Urothelium cell line (cell line): ENCODE measurements around the gene LMX1A.

ENCODE experiments used
- DNase-seq: peaks from one replicate; pipeline ENCODE4 v3.0.0; 2011; ENCODE audit warnings: low spot score, mixed read lengths
- FAIRE-seq: peaks from 2 replicates; lab custom pipeline; 2011; peaks lifted over from hg19 to GRCh38; lab: Jason Lieb, UNC

LMX1A gene

DNA sequence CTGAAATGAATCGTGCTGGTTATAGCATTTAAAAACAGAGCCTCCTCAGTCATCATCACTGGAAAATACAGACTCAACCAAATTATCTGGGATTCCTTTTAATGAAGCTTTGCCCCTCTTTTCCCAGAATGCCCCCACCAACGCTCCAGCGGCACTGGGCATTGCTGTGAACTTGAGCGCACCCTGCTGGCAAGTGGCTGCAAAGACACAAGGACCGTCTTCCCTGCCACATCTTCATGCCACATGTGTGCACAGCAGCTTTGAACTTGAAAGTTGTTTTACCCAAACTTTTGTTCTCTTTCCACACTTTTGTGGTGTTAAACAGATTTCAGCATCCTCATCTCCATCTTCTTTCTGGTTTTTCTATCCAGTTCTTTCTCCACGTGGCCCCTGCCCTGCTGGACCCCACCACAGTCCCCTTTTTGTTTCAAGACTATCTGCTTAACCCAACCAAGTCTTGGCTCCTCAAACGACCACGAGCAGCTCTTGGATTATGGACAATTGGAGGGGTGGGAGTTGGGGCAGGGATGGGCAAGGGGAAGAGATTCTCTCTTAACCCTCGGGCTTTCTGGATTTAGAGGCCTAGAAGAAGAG, 12.8 kb upstream of the LMX1A start:
- FAIRE-seq (no peak), DNase-seq (peak; percentile 61)

DNA sequence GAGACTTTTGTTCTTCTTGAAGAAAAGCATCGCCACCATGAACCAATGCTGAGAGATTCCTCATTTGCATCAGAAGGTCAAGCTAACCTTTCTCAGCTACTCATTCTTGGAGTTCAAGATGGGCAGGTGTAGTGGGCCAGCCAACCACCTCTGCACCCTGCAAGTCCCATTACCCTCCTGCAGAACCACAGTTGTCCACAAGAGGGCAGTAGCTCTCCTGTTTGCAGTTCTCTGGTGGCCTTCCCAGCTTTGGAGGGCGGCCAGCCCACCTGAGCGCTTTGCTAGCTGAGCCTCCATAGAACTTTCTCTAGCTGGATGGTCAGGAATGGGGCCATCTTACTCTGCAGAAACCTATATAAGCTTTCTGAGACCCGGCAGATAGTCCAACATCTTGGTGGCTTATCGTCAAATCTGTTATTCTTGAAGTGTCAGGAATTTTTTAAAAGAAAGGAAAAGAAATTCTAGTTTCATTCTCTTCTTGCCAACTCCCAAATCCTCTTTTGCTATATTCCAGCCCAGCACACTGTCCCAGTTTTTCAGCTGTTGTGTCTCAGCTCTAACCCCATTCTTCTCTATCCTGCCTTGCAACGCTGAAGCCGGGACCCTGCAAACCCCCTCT, 11.0 kb upstream of the LMX1A start:
- FAIRE-seq (peak; percentile 77), DNase-seq (peak; percentile 75)

DNA sequence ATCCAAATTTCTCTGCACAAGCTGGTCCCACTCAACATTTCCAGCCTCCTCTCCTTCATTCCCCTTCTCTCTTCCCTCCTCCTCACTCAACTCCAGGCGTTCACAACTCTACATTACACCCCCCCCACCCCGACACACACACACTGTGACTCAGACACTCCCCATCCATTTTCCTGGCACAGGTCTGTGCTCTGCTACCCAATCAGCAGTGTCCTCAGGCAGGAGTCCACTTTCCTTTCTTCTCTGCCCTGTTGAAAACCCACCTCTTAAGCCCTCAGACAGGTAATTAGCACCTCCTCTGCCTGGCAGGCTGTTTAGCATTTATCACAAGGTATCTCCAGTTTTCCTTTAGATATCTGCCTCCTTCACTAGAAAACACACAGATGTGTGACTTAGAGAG, 8.8 kb upstream of the LMX1A start:
- DNase-seq (no peak), FAIRE-seq (no peak)

- DNase-seq (no peak), FAIRE-seq (no peak)
Observed at GRCh38 chr1:165364568-165365133, 8.1 kb upstream of the LMX1A start.

DNA sequence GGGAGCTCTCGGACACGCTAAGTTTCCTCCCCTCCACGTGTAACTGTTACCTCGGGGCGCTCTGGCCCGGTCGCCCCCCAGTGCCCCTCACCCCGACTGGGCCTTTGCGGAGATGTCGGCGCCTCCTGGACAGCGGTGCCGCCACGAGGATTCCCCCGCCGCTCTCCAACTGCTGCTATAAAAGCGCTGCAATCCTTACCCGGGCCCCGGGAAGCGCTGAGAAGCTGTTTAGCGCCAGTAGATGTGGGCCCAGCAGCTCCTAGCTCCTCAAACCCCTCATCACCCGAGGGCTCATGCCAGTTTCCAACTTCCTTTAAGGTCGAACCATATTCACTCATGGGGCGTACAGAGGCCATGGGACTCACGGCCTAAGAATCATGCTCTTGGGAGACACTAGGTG, 361 bp upstream of the LMX1A start:
- FAIRE-seq: no peak

GRCh38 chr1:165355139-165355976, 1.2 kb downstream of the LMX1A start:
- no peak for DNase-seq
- FAIRE-seq: no peak

More for the DNA sequence above, 361 bp upstream of the LMX1A start:
- no peak for DNase-seq

DNA sequence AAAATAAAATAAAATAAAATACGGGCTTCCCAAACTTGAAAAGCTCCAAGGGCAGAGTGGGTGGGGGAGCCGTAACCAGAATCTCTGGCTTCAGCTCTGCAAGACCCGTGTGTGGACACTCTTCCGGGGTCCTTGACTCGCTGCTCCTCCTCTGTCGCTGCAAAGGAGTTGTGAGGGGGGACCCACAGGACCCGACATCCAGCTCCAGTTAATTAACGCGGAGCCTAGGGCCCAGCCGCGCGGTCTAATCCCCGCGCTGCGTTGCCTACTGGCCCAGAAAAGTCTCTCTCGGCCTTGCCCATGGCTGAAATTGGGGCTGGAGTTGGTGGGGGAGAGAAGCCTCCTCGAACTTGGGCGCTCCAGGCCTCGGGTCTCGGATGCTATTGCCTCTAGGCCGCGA, 1.8 kb downstream of the LMX1A start:
- FAIRE-seq (no peak), DNase-seq (no peak)

DNA sequence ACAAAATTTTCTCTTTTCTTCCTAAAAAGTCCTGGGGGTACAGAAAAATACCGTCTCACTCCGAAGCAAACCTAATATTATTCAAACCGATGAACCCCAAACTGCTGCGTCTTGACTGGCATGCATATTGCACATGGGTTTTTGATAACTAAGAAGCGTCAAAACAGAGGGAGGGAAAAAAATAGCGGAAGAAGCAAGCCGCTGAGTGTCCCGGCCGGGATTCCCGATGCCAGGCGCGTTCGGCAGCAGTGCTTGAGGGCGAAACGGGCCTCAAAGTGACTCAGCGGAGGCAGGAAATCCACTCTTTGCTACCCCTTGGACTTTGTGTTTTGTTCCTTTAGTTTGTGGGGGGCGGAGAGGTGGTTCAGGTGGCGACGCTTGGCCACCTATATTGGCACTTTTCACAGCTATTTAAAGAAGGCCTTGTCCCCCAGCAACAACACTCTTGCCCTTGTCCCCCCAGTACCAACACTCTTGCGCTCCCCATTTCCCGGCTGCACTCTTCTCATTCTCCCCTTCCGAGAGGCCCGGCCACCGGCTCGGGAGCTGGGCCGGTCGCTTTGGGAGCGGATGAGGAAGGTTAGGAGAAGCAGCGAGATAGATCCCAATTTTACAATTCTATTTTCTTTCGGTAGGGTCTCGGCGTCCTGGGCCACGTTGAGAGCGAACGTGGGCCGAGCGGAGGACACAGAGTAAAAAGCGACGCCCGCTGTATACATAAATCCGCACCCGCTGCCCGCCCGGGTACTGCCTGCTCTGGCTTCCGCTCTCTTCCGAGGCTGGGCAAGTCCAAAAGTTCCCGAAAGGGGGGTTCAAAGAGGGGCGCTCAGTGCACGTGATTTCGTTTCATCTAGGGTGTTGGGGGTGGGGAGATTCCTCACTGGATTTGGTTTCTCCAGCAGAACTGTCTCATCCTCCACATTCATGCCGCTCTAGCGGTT, 2.5 kb downstream of the LMX1A start:
- DNase-seq: no peak
- FAIRE-seq: no peak

DNA sequence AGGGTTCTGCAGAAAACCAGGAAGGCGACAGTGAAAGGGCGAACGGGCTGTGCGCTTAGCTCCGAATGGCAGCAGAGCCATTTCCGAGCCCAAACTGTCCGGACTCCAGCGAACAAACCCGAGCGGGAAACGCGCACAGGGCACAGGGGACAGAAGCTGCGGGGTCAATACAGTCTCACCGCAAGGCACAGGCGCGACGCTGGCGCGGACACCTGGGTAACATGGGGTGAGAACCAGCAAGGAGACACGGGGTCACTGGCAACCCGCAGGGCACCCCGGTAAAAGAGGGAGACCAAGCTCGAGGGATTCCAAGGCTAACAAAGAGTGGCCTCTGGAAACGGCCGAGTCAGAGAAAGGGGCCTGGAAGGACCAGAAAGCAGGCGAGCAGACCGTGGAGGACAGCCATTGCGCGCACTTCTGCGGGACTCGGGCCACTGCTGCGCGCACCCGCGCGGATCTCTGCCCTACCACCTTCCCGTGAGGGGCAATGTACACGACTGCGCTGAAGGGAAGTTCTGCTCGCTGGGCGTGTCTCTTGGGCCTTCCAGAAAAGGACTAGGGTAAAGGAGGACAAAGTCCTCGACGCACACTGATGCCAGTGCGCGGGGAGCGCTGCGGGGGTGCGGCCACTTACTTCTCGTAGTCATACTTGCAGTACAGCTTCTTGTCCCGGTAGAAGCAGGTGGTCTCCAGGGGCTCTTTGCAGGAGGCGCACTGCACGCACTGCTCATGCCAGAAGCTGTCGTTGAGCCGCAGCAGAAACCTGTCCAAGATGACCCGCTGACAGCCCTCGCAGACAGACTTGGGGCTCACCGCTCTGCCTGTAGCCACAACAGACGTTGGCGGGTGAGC, 3.8 kb downstream of the LMX1A start:
- DNase-seq (no peak), FAIRE-seq (no peak)

DNA sequence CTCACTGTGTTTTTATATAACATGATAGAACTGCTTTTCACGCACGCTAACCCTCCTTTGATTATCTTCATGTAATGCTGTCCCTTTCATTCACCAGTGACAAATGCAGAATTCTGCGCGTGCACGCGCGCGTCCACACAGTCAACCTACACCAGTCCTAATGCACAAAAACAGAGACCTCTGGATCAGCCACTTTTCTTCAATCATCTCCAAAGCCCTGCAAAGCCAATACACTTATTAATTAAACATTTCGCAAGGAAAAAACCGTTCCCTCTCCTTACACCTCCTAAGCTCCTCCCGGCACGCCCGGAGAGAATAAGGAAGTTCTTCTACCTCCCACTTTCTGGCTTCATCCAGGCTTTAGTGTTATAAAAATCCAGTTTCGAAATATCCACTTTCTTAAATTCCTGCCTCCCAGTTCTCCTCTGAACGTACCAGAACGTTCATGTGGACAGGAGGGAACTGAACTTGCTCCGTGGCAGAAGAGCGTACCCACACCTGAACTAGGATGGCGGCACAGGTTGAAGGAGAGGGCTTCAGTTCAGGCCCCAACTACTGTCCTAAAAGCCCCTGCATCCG, 4.6 kb downstream of the LMX1A start:
- no peak for FAIRE-seq
- no peak for DNase-seq

GRCh38 chr1:165350840-165351239, 5.7 kb downstream of the LMX1A start:
- FAIRE-seq: no peak

GRCh38 chr1:165345502-165345901, 11.0 kb downstream of the LMX1A start:
- FAIRE-seq (peak; percentile 9), DNase-seq (no peak)

More at GRCh38 chr1:165350840-165351239, 5.7 kb downstream of the LMX1A start:
- no peak for DNase-seq

- DNase-seq (no peak), FAIRE-seq (no peak)
Observed at GRCh38 chr1:165344736-165345135, 11.8 kb downstream of the LMX1A start.

DNA sequence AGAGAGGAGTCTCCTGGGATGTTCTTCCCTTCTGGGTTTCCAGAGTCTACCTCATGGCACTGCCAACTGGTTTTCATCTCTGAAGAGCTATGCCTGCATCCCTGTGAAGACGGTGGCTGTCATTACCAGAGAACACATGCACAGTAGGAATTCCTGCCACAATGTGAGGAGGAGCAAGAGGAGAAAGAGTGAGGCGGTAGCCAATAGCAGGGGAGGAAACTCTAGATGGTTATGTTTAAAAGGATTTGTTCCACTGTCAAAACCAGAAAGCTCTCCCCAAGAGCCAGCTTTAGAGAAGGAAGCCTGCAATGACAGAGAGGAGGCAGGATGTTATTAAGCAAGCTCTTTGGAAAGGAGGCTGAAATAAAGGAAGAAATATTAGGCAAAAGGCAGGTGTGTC, 12.3 kb downstream of the LMX1A start:
- no peak for FAIRE-seq
- no peak for DNase-seq

DNA sequence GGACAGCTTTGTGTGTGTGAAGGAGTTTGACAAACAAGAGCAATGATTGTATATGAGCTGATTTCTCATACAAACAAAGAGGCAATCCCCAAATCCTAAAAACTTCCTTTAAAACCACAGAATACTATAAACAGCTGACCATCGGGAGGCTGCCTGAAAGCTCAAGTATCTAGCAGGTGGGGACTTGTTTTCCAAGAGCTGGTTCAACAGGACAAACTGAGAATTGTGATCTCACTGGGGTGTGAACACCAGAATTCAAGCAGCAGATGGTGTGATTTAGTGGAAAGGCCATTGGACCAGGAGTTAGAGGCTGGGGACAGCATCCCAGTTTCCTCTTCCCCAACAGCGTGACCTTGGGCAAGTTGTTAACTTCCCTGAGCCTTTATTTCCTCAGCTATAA, 13.9 kb downstream of the LMX1A start:
- FAIRE-seq (no peak), DNase-seq (no peak)

DNA sequence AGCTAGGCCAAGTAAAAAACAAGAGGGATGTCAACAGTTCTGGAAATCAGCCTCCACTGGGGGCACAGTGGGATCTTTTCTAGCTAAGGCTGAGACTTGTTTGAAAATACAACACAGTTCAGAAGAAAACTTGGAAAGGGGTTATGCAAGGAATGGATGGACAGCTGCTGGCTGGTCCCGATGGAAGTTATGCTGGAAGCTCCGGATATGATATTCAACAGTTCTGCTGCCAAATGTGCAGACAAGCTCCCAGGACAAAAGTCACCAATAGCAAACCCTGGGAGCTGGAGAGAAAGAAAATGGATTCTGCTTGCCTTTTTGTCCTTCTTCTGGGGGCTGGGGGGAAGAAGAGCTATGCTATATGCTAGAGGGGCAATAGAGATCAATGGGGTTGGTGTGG, 14.3 kb downstream of the LMX1A start:
- FAIRE-seq (no peak), DNase-seq (no peak)

DNA sequence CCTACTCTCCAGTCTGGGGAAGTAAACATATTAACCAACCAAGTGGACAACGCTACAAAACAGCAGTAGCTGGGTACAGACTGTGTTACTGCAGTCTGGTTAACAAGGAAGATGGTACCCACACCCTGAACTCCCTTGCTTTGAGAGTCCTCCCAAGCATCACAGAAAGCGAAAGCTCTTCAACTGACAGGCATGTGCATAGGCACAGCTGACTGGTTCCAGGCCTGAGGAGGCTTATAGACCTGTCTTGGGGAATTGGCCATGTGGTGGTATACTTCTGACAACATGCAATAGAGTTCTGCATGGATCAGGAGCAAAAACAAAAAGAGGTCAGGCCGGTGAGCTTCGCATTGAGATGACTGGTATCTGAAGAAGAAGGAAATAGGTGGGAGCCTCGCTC, 17.4 kb downstream of the LMX1A start:
- DNase-seq (no peak), FAIRE-seq (no peak)

DNA sequence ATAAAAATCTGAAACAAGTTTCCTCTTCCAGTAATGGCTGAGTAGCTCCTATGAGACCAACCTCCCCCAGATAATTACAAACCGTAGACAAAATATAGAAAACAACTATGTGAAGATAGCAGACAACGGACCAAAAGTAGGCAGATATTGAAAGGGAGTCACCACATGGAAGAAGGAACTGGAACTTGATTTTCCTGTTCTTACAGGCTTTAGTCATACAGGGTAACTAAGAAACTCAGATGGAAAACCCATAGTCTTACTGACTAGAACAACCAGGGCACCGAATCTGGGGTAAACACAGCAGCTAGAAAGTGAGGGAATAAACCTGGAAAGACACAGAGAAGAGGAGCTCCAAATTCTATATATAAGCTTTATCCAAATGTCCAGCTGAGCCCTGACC, 26.0 kb downstream of the LMX1A start:
- DNase-seq: no peak

GRCh38 chr1:165329104-165329503, 27.4 kb downstream of the LMX1A start:
- DNase-seq: no peak
- FAIRE-seq: no peak

More for the DNA sequence above, 26.0 kb downstream of the LMX1A start:
- no peak for FAIRE-seq
